ENCODE measurements around the gene JAZF1. TPM values are rescaled to one million over a fixed set of nuclear protein-coding genes. Genes with fewer than 3 reads are reported as not detected.

JAZF1 gene
- total RNA-seq, 1 experiment from 2014 or later: 3.4 TPM

GRCh38 chr7:28165261-28165660, 15.3 kb downstream of the JAZF1 start:
- H3K9me2 ChIP-seq (ENCODE audit: insufficient read depth): no peaks in the 10 kb centered on the region
- CTCF ChIA-PET: no interaction called here
- H3K4me1 ChIP-seq (ENCODE audit: control insufficient read depth in 1 of 2, insufficient read depth in 2 of 2, low read length in 2 of 2): 0 out of 4 replicates have a peak, but pooled peaks cover 0 to 6% of the 10 kb centered on the region in 2 experiments
- no peaks in the 10 kb centered on the region for H3K36me3 ChIP-seq (ENCODE audit: control insufficient read depth in 1 of 2, insufficient read depth in 2 of 2, low read length in 2 of 2)
- no peak overlapping the region for H3K9ac ChIP-seq (ENCODE audit: low read length)
- H3K4me2 ChIP-seq (ENCODE audit: low read length): no peak overlapping the region
- H3K27me3 ChIP-seq (ENCODE audit: insufficient read depth, low read length): no peaks in the 10 kb centered on the region
- H3K9me3 ChIP-seq (ENCODE audit: control insufficient read depth in 1 of 2, insufficient read depth in 1 of 2, low read depth in 1 of 2, low read length in 2 of 2): no peaks in the 10 kb centered on the region
- no peaks in the 10 kb centered on the region for H4K20me1 ChIP-seq (ENCODE audit: insufficient read depth)
- POLR2A ChIA-PET: no interaction called here
- intact Hi-C loops (cut with micrococcal nuclease): no loop called here
- H3K4me3 ChIP-seq (replicated peaks in 1 of 2; ENCODE audit: low read depth in 1 of 2, low read length in 2 of 2): no peak overlapping the region
- H3K79me2 ChIP-seq (ENCODE audit: insufficient read depth, low read length): no peaks in the 10 kb centered on the region
- H2AFZ ChIP-seq (ENCODE audit: low read depth, low read length, poor library complexity, severe bottlenecking): no peak overlapping the region
- ATAC-seq: no peak
- H3K27ac ChIP-seq (ENCODE audit: low read depth, low read length): no peak overlapping the region
- TF ChIP-seq EZH2phosphoT487 (IDR thresholded peaks at IDR 0.05; ENCODE audit: borderline replicate concordance) (no peak), MAX (IDR thresholded peaks at IDR 0.05) (no peak), EGR1 (IDR thresholded peaks at IDR 0.05; ENCODE audit: low read depth) (no peak), ZNF274 (IDR thresholded peaks at IDR 0.05; ENCODE audit: low read depth, low read length) (no peak), FOSL1 (IDR thresholded peaks at IDR 0.05; ENCODE audit: low read depth) (no peak), TCF7L2 (IDR thresholded peaks at IDR 0.05; ENCODE audit: borderline replicate concordance, extremely low read depth, insufficient read depth, insufficient read length) (no peak), POLR2AphosphoS5 (IDR thresholded peaks at IDR 0.05; ENCODE audit: low read depth, low read length) (no peak), EZH2 (IDR thresholded peaks at IDR 0.05) (no peak), ELF1 (IDR thresholded peaks at IDR 0.05; ENCODE audit: borderline replicate concordance, low read depth) (no peak), YY1 (IDR thresholded peaks at IDR 0.05; ENCODE audit: extremely low read depth, insufficient replicate concordance, low read depth, low read length) (no peak), ZFX (IDR thresholded peaks at IDR 0.05) (no peak), CBX3 (IDR thresholded peaks at IDR 0.05; ENCODE audit: low read depth) (no peak), POLR2A (IDR thresholded peaks at IDR 0.05; ENCODE audit: borderline replicate concordance, extremely low read depth, insufficient read depth, insufficient read length) (no peak), SP1 (IDR thresholded peaks at IDR 0.05; ENCODE audit: low read depth) (no peak)
- TF ChIP-seq, protein P1, sequence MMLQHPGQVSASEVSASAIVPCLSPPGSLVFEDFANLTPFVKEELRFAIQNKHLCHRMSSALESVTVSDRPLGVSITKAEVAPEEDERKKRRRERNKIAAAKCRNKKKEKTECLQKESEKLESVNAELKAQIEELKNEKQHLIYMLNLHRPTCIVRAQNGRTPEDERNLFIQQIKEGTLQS (IDR thresholded peaks at IDR 0.05): no peak
- TF ChIP-seq, protein P2, sequence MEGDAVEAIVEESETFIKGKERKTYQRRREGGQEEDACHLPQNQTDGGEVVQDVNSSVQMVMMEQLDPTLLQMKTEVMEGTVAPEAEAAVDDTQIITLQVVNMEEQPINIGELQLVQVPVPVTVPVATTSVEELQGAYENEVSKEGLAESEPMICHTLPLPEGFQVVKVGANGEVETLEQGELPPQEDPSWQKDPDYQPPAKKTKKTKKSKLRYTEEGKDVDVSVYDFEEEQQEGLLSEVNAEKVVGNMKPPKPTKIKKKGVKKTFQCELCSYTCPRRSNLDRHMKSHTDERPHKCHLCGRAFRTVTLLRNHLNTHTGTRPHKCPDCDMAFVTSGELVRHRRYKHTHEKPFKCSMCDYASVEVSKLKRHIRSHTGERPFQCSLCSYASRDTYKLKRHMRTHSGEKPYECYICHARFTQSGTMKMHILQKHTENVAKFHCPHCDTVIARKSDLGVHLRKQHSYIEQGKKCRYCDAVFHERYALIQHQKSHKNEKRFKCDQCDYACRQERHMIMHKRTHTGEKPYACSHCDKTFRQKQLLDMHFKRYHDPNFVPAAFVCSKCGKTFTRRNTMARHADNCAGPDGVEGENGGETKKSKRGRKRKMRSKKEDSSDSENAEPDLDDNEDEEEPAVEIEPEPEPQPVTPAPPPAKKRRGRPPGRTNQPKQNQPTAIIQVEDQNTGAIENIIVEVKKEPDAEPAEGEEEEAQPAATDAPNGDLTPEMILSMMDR (IDR thresholded peaks at IDR 0.05 in 2 of 3, conservative IDR thresholded peaks at IDR 0.05 in 1 of 3; ENCODE audit: borderline replicate concordance in 1 of 3, insufficient read depth in 1 of 3, low read depth in 2 of 3, low read length in 2 of 3): no peak
- TF ChIP-seq, protein P3, sequence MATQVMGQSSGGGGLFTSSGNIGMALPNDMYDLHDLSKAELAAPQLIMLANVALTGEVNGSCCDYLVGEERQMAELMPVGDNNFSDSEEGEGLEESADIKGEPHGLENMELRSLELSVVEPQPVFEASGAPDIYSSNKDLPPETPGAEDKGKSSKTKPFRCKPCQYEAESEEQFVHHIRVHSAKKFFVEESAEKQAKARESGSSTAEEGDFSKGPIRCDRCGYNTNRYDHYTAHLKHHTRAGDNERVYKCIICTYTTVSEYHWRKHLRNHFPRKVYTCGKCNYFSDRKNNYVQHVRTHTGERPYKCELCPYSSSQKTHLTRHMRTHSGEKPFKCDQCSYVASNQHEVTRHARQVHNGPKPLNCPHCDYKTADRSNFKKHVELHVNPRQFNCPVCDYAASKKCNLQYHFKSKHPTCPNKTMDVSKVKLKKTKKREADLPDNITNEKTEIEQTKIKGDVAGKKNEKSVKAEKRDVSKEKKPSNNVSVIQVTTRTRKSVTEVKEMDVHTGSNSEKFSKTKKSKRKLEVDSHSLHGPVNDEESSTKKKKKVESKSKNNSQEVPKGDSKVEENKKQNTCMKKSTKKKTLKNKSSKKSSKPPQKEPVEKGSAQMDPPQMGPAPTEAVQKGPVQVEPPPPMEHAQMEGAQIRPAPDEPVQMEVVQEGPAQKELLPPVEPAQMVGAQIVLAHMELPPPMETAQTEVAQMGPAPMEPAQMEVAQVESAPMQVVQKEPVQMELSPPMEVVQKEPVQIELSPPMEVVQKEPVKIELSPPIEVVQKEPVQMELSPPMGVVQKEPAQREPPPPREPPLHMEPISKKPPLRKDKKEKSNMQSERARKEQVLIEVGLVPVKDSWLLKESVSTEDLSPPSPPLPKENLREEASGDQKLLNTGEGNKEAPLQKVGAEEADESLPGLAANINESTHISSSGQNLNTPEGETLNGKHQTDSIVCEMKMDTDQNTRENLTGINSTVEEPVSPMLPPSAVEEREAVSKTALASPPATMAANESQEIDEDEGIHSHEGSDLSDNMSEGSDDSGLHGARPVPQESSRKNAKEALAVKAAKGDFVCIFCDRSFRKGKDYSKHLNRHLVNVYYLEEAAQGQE (IDR thresholded peaks at IDR 0.05; ENCODE audit: low read depth): no peak
- DNase-seq (ENCODE audit: low read depth, low spot score): no peak
- RAD21 ChIA-PET (ENCODE audit: low non-redundant PET in 1 of 2, low total read pairs in 2 of 2, uncharacterized antibody in 2 of 2, unreplicated experiment in 2 of 2): no interaction called here
- BruUV-seq (replicated peaks): no TSS peak
